MCF 10A (cell line): ENCODE measurements around the gene AP3S2. TPM values are rescaled to one million over a fixed set of nuclear protein-coding genes. Genes with fewer than 3 reads are reported as not detected.

Source experiments
- BruUV-seq: library from RNA; stranded (reverse); fragments of 400-500 nt; replicated peaks from 2 replicates; lab custom pipeline; 2021; lab: Mats Ljungman, UMichigan
- CTCF ChIA-PET: fragments of 300-600 bp; sonication (Branson Sonifier 250); formaldehyde crosslinking; extraction: SDS; loops from one replicate; lab custom pipeline; 2021; ENCODE audit warnings: antibody characterized with exemption, inconsistent platforms; lab: Yijun Ruan, JAX
- POLR2A ChIA-PET: fragments of 300-600, 350-650 bp; sonication (Branson Sonifier 250); formaldehyde crosslinking; extraction: SDS; loops from one replicate; lab custom pipeline; 2020; ENCODE audit warnings: antibody characterized with exemption, inconsistent platforms; lab: Yijun Ruan, JAX
- DNase-seq: peaks from one replicate; pipeline ENCODE4 v3.0.0-alpha.2; 2018; ENCODE audit not compliant: unreplicated experiment
- H3K27ac Mint-ChIP-seq: one replicate; pipeline ENCODE4 v1.8.0; 2022; ENCODE audit warnings: mild to moderate bottlenecking, low read depth, mixed read lengths; ENCODE audit not compliant: unreplicated experiment
- H3K27me3 Mint-ChIP-seq: one replicate; pipeline ENCODE4 v1.8.0; 2022; ENCODE audit warnings: mixed read lengths; ENCODE audit not compliant: insufficient read depth, unreplicated experiment
- H3K36me3 Mint-ChIP-seq: one replicate; pipeline ENCODE4 v1.8.0; 2022; ENCODE audit warnings: mild to moderate bottlenecking, moderate library complexity, mixed read lengths; ENCODE audit not compliant: insufficient read depth, unreplicated experiment
- H3K4me1 Mint-ChIP-seq: one replicate; pipeline ENCODE4 v1.8.0; 2022; ENCODE audit warnings: mixed read lengths; ENCODE audit not compliant: insufficient read depth, unreplicated experiment
- H3K4me3 Mint-ChIP-seq: one replicate; pipeline ENCODE4 v1.8.0; 2022; ENCODE audit warnings: mild to moderate bottlenecking, moderate library complexity, mixed read lengths; ENCODE audit not compliant: unreplicated experiment
- H3K9me3 Mint-ChIP-seq: one replicate; pipeline ENCODE4 v1.8.0; 2022; ENCODE audit warnings: mixed read lengths; ENCODE audit not compliant: unreplicated experiment
- CTCF ChIP-seq: fragments of 200-600 bp; IDR thresholded peaks from one replicate; pipeline ENCODE4 v1.8.0; 2022; ENCODE audit warnings: antibody characterized with exemption, mild to moderate bottlenecking; ENCODE audit not compliant: unreplicated experiment
- intact Hi-C: fragments of 100-400 bp; cut with micrococcal nuclease; formaldehyde crosslinking; loops from 2 replicates; pipeline ENCODE4 v1.14.1; 2022
- total RNA-seq: library from RNA; stranded (reverse); gene quantifications from 2 replicates; pipeline ENCODE4 v1.2.3, GENCODE V29; 2022

Gene AP3S2
- total RNA-seq, 1 experiment from 2014 or later: 38.4 TPM

GRCh38 chr15:89807689-89808088, 86.1 kb downstream of the AP3S2 start:
- H3K27ac Mint-ChIP-seq: peak overlapping the region; percentile 33
- peaks cover 33% of the 10 kb centered on the region for H3K4me1 Mint-ChIP-seq
- intact Hi-C loops: no loop called here

GRCh38 chr15:89806559-89807550, 86.9 kb downstream of the AP3S2 start:
- intact Hi-C loops: no loop called here
- Mint-ChIP-seq H3K4me1 (peaks cover 29% of the 10 kb centered on the region), H3K27ac (peak overlapping the region; percentile 33), H3K36me3 (peaks cover 88% of the 10 kb centered on the region), H3K27me3 (no peaks in the 10 kb centered on the region), H3K9me3 (no peaks in the 10 kb centered on the region), H3K4me3 (no peak overlapping the region)
- CTCF ChIA-PET: interaction anchor here (0.6 to 1.6 kb wide), 2 partner anchors 26 to 44 kb away, joined by 3 read pairs; no protein-coding TSS in a partner anchor
- POLR2A ChIA-PET: no interaction called here
- TF ChIP-seq CTCF: no peak
- no TSS peak for BruUV-seq
- no peak for DNase-seq

More at GRCh38 chr15:89807689-89808088, 86.1 kb downstream of the AP3S2 start:
- DNase-seq: no peak
- TF ChIP-seq CTCF: no peak
- BruUV-seq: no TSS peak
- Mint-ChIP-seq H3K9me3 (no peaks in the 10 kb centered on the region), H3K36me3 (peaks cover 86% of the 10 kb centered on the region), H3K27me3 (no peaks in the 10 kb centered on the region), H3K4me3 (no peak overlapping the region)
- CTCF ChIA-PET: interaction anchor here (0.8 to 1.0 kb wide), 2 partner anchors 37 to 47 kb away, joined by 3 read pairs; no protein-coding TSS in a partner anchor
- POLR2A ChIA-PET: no interaction called here

- H3K4me1 Mint-ChIP-seq: peaks cover 25% of the 10 kb centered on the region
- intact Hi-C loops: no loop called here
- CTCF ChIA-PET: interaction anchor here (1.6 kb wide), 1 partner anchor 25 kb away, joined by 3 read pairs; no protein-coding TSS in a partner anchor
- no peaks in the 10 kb centered on the region for H3K9me3 Mint-ChIP-seq
- DNase-seq: no peak
- no peaks in the 10 kb centered on the region for H3K27me3 Mint-ChIP-seq
- no peak overlapping the region for H3K4me3 Mint-ChIP-seq
- TSS peak; percentile 55 for BruUV-seq
- POLR2A ChIA-PET: no interaction called here
- H3K36me3 Mint-ChIP-seq: peaks cover 88% of the 10 kb centered on the region
- TF ChIP-seq CTCF: no peak
- H3K27ac Mint-ChIP-seq: no peak overlapping the region
Observed at GRCh38 chr15:89806210-89806558, 87.6 kb downstream of the AP3S2 start.
